Loucy (cell line): Measurements from ENCODE around the gene RPS6KB1.

Source experiments
- H2AFZ ChIP-seq: fragments of 200-600 bp; sonication (generic); 2 replicates; pipeline ENCODE4 v1.6.0; 2016; ENCODE audit warnings: antibody characterized with exemption, mild to moderate bottlenecking, low read length, moderate library complexity
- H3F3A ChIP-seq: fragments of 200-600 bp; 2 replicates; pipeline ENCODE4 v1.6.0; 2016; ENCODE audit warnings: antibody characterized with exemption, low read depth, mild to moderate bottlenecking
- H3K27me3 ChIP-seq: fragments of 200-600 bp; sonication (generic); 2 replicates; pipeline ENCODE4 v1.6.1; 2014; ENCODE audit warnings: low read length, mild to moderate bottlenecking; ENCODE audit not compliant: insufficient read depth, poor library complexity, severe bottlenecking
- H3K36me3 ChIP-seq: fragments of 200-600 bp; sonication (generic); 2 replicates; pipeline ENCODE4 v1.6.1; 2016; ENCODE audit warnings: low read length; ENCODE audit not compliant: insufficient read depth
- H3K4me1 ChIP-seq: fragments of 200-600 bp; sonication (generic); 2 replicates; pipeline ENCODE4 v1.5.1; 2014; ENCODE audit warnings: low read length, mild to moderate bottlenecking; ENCODE audit not compliant: insufficient read depth, poor library complexity, severe bottlenecking
- H3K4me2 ChIP-seq: fragments of 200-600 bp; sonication (generic); 2 replicates; pipeline ENCODE4 v1.6.0; 2014; ENCODE audit warnings: antibody characterized with exemption, low read length, low read depth, mild to moderate bottlenecking; ENCODE audit not compliant: poor library complexity, severe bottlenecking
- H3K4me3 ChIP-seq: fragments of 200-600 bp; sonication (generic); 2 replicates; pipeline ENCODE4 v1.5.1; 2014; ENCODE audit warnings: low read length, mild to moderate bottlenecking, mixed read lengths; ENCODE audit not compliant: poor library complexity, severe bottlenecking
- H3K79me2 ChIP-seq: fragments of 200-600 bp; sonication (generic); 2 replicates; pipeline ENCODE4 v1.6.1; 2014; ENCODE audit warnings: low read length; ENCODE audit not compliant: insufficient read depth
- H3K9ac ChIP-seq: fragments of 200-600 bp; sonication (generic); 2 replicates; pipeline ENCODE4 v1.6.0; 2014; ENCODE audit warnings: mild to moderate bottlenecking, low read depth, low read length, moderate library complexity; ENCODE audit not compliant: poor library complexity, severe bottlenecking
- H3K9me2 ChIP-seq: fragments of 200-600 bp; sonication (generic); replicated peaks from 2 replicates; pipeline ENCODE4 v1.6.1; 2016; ENCODE audit warnings: low read depth, low read length, mixed read lengths
- H3K9me3 ChIP-seq: fragments of 200-600 bp; sonication (generic); 2 replicates; pipeline ENCODE4 v1.6.1; 2014; ENCODE audit warnings: mild to moderate bottlenecking, antibody characterized with exemption, low read length, low read depth; ENCODE audit not compliant: insufficient read depth
- H4K20me1 ChIP-seq: fragments of 200-600 bp; sonication (generic); 2 replicates; pipeline ENCODE4 v1.6.0; 2014; ENCODE audit warnings: antibody characterized with exemption, low read length, mild to moderate bottlenecking; ENCODE audit not compliant: insufficient read depth, poor library complexity, severe bottlenecking
- CTCF ChIP-seq: fragments of 200-600 bp; sonication (generic); conservative IDR thresholded peaks from 2 replicates; pipeline ENCODE4 v1.5.1; 2014; ENCODE audit warnings: mild to moderate bottlenecking, antibody characterized with exemption, low read length
- EZH2phosphoT487 ChIP-seq: fragments of 200-600 bp; IDR thresholded peaks from 2 replicates; pipeline ENCODE4 v1.6.1; 2018; ENCODE audit warnings: antibody characterized with exemption, mild to moderate bottlenecking, moderate library complexity, borderline replicate concordance

RPS6KB1 gene

GRCh38 chr17:59859444-59860025 is 33.4 kb upstream of the RPS6KB1 start:
- peak; percentile 75 for TF ChIP-seq CTCF
- TF ChIP-seq EZH2phosphoT487: no peak
- H2AFZ ChIP-seq: no peak overlapping the region

GRCh38 chr17:59863616-59864015 is 29.3 kb upstream of the RPS6KB1 start:
- no peaks in the 10 kb centered on the region for H3K27me3 ChIP-seq
- no peaks in the 10 kb centered on the region for H3K9me3 ChIP-seq
- no peaks in the 10 kb centered on the region for H3K79me2 ChIP-seq
- TF ChIP-seq EZH2phosphoT487 (no peak), CTCF (no peak)
- no peaks in the 10 kb centered on the region for H3K9me2 ChIP-seq
- no peak overlapping the region for H3K9ac ChIP-seq
- H3K4me2 ChIP-seq: no peak overlapping the region
- H3F3A ChIP-seq: no peaks in the 10 kb centered on the region
- no peaks in the 10 kb centered on the region for H4K20me1 ChIP-seq
- no peak overlapping the region for H2AFZ ChIP-seq
- no peaks in the 10 kb centered on the region for H3K4me1 ChIP-seq
- no peak overlapping the region for H3K4me3 ChIP-seq
- no peaks in the 10 kb centered on the region for H3K36me3 ChIP-seq

More at GRCh38 chr17:59859444-59860025, 33.4 kb upstream of the RPS6KB1 start:
- no peaks in the 10 kb centered on the region for H3K9me2 ChIP-seq
- no peaks in the 10 kb centered on the region for H3K9me3 ChIP-seq
- no peaks in the 10 kb centered on the region for H3K4me1 ChIP-seq
- H3F3A ChIP-seq: no peaks in the 10 kb centered on the region
- no peak overlapping the region for H3K4me2 ChIP-seq
- no peaks in the 10 kb centered on the region for H3K79me2 ChIP-seq
- no peaks in the 10 kb centered on the region for H3K27me3 ChIP-seq
- H4K20me1 ChIP-seq: no peaks in the 10 kb centered on the region
- no peak overlapping the region for H3K9ac ChIP-seq
- no peaks in the 10 kb centered on the region for H3K36me3 ChIP-seq
- H3K4me3 ChIP-seq: no peak overlapping the region

- Histone ChIP-seq H3F3A (no peaks in the 10 kb centered on the region), H3K4me2 (no peak overlapping the region), H3K9ac (no peak overlapping the region), H3K27me3 (no peaks in the 10 kb centered on the region), H3K4me3 (no peak overlapping the region), H3K36me3 (no peaks in the 10 kb centered on the region), H4K20me1 (no peaks in the 10 kb centered on the region), H3K9me2 (no peaks in the 10 kb centered on the region), H2AFZ (no peak overlapping the region), H3K9me3 (no peaks in the 10 kb centered on the region), H3K4me1 (no peaks in the 10 kb centered on the region), H3K79me2 (no peaks in the 10 kb centered on the region)
- TF ChIP-seq EZH2phosphoT487: no peak
- no peak for TF ChIP-seq CTCF
These were observed 23.0 kb upstream of the RPS6KB1 start for GRCh38 chr17:59869941-59870218.
